ENCODE results near the gene ALG8.

Gene ALG8

DNA sequence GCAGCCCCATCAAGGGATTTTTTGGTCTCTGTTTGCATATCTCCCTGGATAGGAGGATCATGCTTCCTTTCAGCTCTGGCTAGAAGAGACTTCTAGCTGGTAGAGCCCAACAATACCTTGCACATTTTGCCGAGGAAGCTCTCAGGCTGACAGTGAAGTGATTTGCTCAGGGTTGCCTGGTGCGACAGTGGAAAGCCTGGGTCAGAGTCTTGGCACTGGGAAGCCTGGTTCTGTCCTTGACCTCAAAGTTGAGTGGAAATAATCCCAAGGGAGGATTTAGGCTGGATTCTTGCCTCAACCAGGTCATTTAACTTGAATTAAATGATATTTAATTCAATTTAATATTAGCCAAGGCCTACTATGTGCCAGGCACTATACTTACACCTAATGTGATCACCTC lies 24.4 kb upstream of the ALG8 start:
- H3K4me1 ChIP-seq, result peaks cover 0 to 76% (median 47%) of the 10 kb centered on the region in 4 donors
- TF ChIP-seq, protein P1, sequence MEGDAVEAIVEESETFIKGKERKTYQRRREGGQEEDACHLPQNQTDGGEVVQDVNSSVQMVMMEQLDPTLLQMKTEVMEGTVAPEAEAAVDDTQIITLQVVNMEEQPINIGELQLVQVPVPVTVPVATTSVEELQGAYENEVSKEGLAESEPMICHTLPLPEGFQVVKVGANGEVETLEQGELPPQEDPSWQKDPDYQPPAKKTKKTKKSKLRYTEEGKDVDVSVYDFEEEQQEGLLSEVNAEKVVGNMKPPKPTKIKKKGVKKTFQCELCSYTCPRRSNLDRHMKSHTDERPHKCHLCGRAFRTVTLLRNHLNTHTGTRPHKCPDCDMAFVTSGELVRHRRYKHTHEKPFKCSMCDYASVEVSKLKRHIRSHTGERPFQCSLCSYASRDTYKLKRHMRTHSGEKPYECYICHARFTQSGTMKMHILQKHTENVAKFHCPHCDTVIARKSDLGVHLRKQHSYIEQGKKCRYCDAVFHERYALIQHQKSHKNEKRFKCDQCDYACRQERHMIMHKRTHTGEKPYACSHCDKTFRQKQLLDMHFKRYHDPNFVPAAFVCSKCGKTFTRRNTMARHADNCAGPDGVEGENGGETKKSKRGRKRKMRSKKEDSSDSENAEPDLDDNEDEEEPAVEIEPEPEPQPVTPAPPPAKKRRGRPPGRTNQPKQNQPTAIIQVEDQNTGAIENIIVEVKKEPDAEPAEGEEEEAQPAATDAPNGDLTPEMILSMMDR (IDR thresholded peaks at IDR 0.05), result no peak
- intact Hi-C loops (cut with DNase I; ENCODE audit: low total_unique reads), result loop anchor here (5.0 kb wide), 1 partner anchor 253 kb away; the partner anchor contains the start of gene GAB2

DNA sequence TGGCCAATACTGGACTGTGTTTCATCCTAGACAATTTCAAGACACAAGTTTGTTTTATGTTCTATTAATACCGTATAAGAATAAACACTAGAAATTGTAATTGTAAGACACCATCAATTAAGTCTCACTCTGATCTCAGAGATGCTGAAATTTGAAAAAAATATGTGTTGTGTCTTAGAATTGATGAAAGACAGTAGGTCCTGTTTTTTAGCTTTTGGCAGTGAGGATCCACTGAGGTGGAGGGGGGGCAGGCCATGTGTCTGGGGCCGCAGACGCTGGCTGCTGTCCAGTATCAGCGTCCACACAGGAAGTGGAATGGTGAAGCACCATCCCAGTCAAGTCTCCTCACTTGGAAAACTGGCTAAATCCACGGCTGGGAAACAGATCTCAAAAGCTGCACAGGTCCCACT lies 22.5 kb upstream of the ALG8 start:
- intact Hi-C loops (cut with DNase I; ENCODE audit: low total_unique reads), result loop anchor here (5.0 kb wide), 1 partner anchor 255 kb away; the partner anchor contains the start of gene GAB2
- Histone ChIP-seq H3K27ac (peak overlapping the region; percentile 79 to 82), H3K4me3 (no peak overlapping the region), H3K9me3 (no peaks in the 10 kb centered on the region), H3K36me3 (no peaks in the 10 kb centered on the region), H3K4me1 (peaks cover 0 to 62% (median 32%) of the 10 kb centered on the region in 4 donors), H3K27me3 (no peaks in the 10 kb centered on the region)
- TF ChIP-seq, protein P1 (IDR thresholded peaks at IDR 0.05), result no peak
- DNase-seq, result peak in 1 of 2 donors; percentile 62

More for the DNA sequence above, 24.4 kb upstream of the ALG8 start:
- Histone ChIP-seq H3K4me3 (no peak overlapping the region), H3K27ac (peak overlapping the region; percentile 79 to 82), H3K36me3 (no peaks in the 10 kb centered on the region), H3K27me3 (no peaks in the 10 kb centered on the region), H3K9me3 (no peaks in the 10 kb centered on the region)
- DNase-seq, result no peak

DNA sequence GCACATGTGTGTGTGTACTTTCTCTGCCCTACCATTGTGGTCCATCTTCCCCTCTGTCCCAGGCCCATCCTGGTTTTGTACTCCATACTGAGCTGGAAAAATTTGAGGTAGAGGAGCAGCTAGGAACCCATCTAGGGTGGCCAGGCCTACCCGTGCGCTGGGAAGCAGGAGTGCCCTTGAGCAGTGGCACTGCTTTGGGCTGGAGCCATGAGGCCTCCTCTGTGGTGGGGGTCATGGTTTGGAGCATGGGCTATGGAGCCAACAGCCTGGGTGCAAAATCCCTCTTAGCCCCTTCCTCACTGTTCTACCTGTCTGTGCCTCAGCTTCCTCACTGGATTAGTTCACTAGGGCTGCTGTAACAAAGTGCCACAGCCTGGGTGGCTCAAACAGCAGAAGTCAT lies 21.9 kb upstream of the ALG8 start:
- TF ChIP-seq, protein P1 (IDR thresholded peaks at IDR 0.05), result no peak
- peak overlapping the region; percentile 79 to 82 for H3K27ac ChIP-seq
- no peaks in the 10 kb centered on the region for H3K9me3 ChIP-seq
- peaks cover 0 to 60% (median 33%) of the 10 kb centered on the region in 4 donors for H3K4me1 ChIP-seq
- no peak overlapping the region for H3K4me3 ChIP-seq
- DNase-seq, result no peak
- no peaks in the 10 kb centered on the region for H3K27me3 ChIP-seq
- no peaks in the 10 kb centered on the region for H3K36me3 ChIP-seq
- intact Hi-C loops (cut with DNase I; ENCODE audit: low total_unique reads), result loop anchor here (5.0 kb wide), 1 partner anchor 256 kb away; the partner anchor contains the start of gene GAB2

DNA sequence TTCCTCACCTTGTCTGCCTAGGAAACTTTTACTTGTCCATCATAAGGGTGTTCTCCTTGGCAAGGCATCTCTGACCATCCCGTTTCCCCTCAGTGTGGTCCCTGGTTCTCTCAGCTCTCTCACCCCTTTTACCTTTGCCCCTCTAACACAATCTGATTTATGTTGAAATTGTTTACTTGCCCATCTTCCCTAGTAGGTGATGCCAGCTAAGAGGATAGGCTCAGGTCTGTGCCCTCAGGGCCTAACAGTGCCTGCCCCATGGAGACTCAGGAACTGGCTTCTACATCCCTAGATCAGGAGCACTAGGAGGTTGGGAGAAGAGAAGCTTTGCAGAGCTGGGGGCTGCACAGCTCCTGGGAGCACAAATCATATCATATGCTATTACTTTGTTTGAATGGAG lies 21.1 kb upstream of the ALG8 start:
- no peak for DNase-seq
- no peaks in the 10 kb centered on the region for H3K27me3 ChIP-seq
- H3K27ac ChIP-seq, result peak overlapping the region; percentile 79 to 82
- H3K4me3 ChIP-seq, result no peak overlapping the region
- TF ChIP-seq, protein P1 (IDR thresholded peaks at IDR 0.05), result no peak
- H3K9me3 ChIP-seq, result no peaks in the 10 kb centered on the region
- peaks cover 0 to 65% (median 37%) of the 10 kb centered on the region in 4 donors for H3K4me1 ChIP-seq
- intact Hi-C loops (cut with DNase I; ENCODE audit: low total_unique reads), result loop anchor here (5.0 kb wide), 1 partner anchor 257 kb away; the partner anchor contains the start of gene GAB2
- H3K36me3 ChIP-seq, result no peaks in the 10 kb centered on the region

DNA sequence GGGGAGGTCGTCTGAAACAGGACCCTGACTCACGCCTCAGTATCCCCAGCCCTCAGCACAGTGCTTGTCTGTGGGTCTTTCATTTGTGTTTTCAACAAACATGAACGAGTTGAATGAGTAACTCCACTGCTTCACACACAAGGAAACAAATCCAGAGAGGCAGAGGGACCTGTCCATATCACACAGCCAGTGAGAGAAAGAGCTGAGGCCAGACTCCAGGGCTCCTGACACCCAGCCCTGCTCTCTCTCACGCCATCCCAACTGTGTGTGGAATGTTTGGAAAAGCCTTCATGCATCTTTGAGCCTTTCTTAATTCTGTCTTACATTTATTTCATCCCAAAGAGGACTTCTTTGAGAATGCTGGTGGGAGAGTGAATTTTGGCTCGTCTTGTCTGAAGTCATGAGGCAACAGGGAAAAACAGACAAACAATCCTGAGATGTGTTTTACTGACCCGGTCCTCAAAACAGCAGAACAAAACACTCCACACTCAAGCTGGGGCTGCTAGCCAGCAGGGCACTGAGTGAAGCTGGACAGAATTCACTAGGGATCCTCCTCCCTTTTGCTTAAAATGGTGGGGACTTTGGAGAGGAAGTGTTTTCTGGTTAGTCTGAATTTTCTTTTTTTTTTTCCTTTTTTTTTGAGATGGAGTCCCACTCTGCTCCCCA lies 19.7 kb upstream of the ALG8 start:
- TF ChIP-seq, protein P1 (IDR thresholded peaks at IDR 0.05), result no peak
- no peaks in the 10 kb centered on the region for H3K36me3 ChIP-seq
- H3K4me1 ChIP-seq, result peaks cover 0 to 56% (median 33%) of the 10 kb centered on the region in 4 donors
- H3K27me3 ChIP-seq, result no peaks in the 10 kb centered on the region
- H3K4me3 ChIP-seq, result no peak overlapping the region
- H3K27ac ChIP-seq, result peak overlapping the region; percentile 79 to 82
- intact Hi-C loops (cut with DNase I; ENCODE audit: low total_unique reads), result no loop called here
- H3K9me3 ChIP-seq, result no peaks in the 10 kb centered on the region
- peak in 1 of 2 donors; percentile 57 for DNase-seq
